Transverse colon (tissue), 4 donors: ENCODE measurements around the gene PAX5. TPM values are rescaled to one million over a fixed set of nuclear protein-coding genes. Genes with fewer than 3 reads are reported as not detected.
"Not testable (repeated sequence)": the region's sequence is repeated elsewhere in the genome, so short reads cannot be mapped to it uniquely, and the experiment has no call there.

ENCODE experiments used
- DNase-seq: peaks from one replicate; pipeline ENCODE4 v3.0.0-alpha.2; 2019
- H3K27ac ChIP-seq, 4 donors: fragments of 200-600 bp; sonication (generic); 2 replicates each; pipeline ENCODE4 v1.5.1; 2016 to 2018; ENCODE audit warnings: inconsistent platforms in 4 of 4
- H3K27me3 ChIP-seq: fragments of 200-600 bp; sonication (generic); 2 replicates; pipeline ENCODE4 v1.5.1; 2017; ENCODE audit warnings: inconsistent platforms
- H3K36me3 ChIP-seq, 4 donors: fragments of 200-600 bp; sonication (generic); 2 replicates each; pipeline ENCODE4 v1.5.1; 2017 to 2019; ENCODE audit warnings: inconsistent platforms in 4 of 4
- H3K4me1 ChIP-seq, 4 donors: fragments of 200-600 bp; sonication (generic); 2 replicates each; pipeline ENCODE4 v1.5.1; 2017 to 2020; ENCODE audit warnings: inconsistent platforms in 4 of 4
- H3K4me3 ChIP-seq, 4 donors: fragments of 200-600 bp; sonication (generic); 1 replicate in 1 of 4; 2 replicates in 3 of 4; pipeline versions ENCODE4 v1.5.1 to v1.6.1; 2017 to 2019; ENCODE audit warnings: inconsistent platforms in 4 of 4
- H3K9me3 ChIP-seq, 2 donors: fragments of 200-600 bp; sonication (generic); 2 replicates each; pipeline ENCODE4 v1.5.1; 2017 to 2019; ENCODE audit warnings: inconsistent platforms in 2 of 2
- EP300 ChIP-seq: sonication (generic); formaldehyde crosslinking; IDR thresholded peaks from one replicate; pipeline ENCODE4 v1.6.1; 2017; ENCODE audit warnings: antibody characterized with exemption, low read depth
- POLR2A ChIP-seq: fragments of 450-650 bp; IDR thresholded peaks from one replicate; pipeline ENCODE4 v1.6.1; 2016; ENCODE audit warnings: antibody characterized with exemption, mild to moderate bottlenecking, moderate library complexity
- POLR2AphosphoS5 ChIP-seq, 3 donors: sonication (generic); formaldehyde crosslinking; IDR thresholded peaks; one replicate each; pipeline ENCODE4 v1.6.1; 2016; ENCODE audit warnings: antibody characterized with exemption in 3 of 3
- WGBS, 2 donors: methylation state at CpG; one replicate each; pipeline ENCODE4 v1.1.5; 2018; ENCODE audit warnings: low coverage in 1 of 2; 5-methylcytosine and 5-hydroxymethylcytosine counted together
- in situ Hi-C, 4 donors: fragments of 200-750 bp; cut with MboI; loops; one replicate each; pipeline versions ENCODE4 v1.15.0 to v1.15.1; 2017; ENCODE audit warnings: low sequenced_read_pairs in 3 of 4, low pct_ligation_motif_present in 1 of 4, low pct_unique_long_range_greater_than_20kb in 1 of 4
- intact Hi-C: fragments of 100-400 bp; cut with DNase I; formaldehyde crosslinking; loops from one replicate; pipeline ENCODE4 v1.15.1; 2023; ENCODE audit warnings: low total_unique reads
- total RNA-seq, 4 donors: library from RNA; depleted of rRNA; stranded (reverse); fragments of >200 nt; gene quantifications; one replicate each; pipeline ENCODE4 v1.1.0, GENCODE V29; 2016
- TF ChIP-seq, protein P1 (sequence below), 5 experiments: fragments of 200-600 bp in 3 of 5; fragments of 450-650 bp in 2 of 5; sonication (generic) in 3 of 5; IDR thresholded peaks; 1 replicate in 2 of 5; 2 replicates in 3 of 5; pipeline ENCODE4 v1.5.1; 2016 to 2017; ENCODE audit warnings: antibody characterized with exemption in 5 of 5, inconsistent platforms in 3 of 5, mild to moderate bottlenecking in 2 of 5, moderate library complexity in 1 of 5

The PAX5 gene
- total RNA-seq, 4 donors from 2014 or later = 2.4 to 3.7 TPM; not detected in 2

DNA sequence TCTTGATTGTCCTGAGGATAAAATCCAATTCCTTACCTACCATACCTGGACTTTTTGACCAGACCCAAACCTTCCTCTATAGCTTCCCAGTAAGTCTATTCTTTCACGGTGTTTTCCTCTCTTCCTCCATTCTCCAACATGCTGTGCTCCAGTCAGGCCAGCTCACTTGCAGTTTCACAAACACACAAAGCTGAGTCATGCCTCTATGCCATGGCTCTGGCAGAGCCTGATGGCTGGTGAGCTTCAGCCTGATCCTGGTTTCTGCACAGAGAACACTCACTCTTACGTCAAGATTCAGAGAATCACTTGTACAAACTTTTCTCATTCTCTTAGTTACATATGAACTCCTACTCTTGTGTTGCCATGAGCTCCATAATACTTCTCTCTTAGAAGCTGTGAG, 27.7 kb upstream of the PAX5 start:
- Histone ChIP-seq H3K27me3 (peaks cover 51% of the 10 kb centered on the region), H3K9me3 (no peaks in the 10 kb centered on the region), H3K4me1 (no peaks in the 10 kb centered on the region), H3K4me3 (no peak overlapping the region), H3K27ac (no peak overlapping the region), H3K36me3 (no peaks in the 10 kb centered on the region)
- in situ Hi-C loops (no loop called here), intact Hi-C loops (loop anchor here (10.0 kb wide), 1 partner anchor 197 kb away; no protein-coding TSS in a partner anchor)
- DNase-seq = no peak
- 40 to 76% methylated on average over 1 to 2 of the region's 2 CpGs for WGBS, 2 donors
- TF ChIP-seq POLR2AphosphoS5 (IDR thresholded peaks at IDR 0.05) (no peak), EP300 (no peak), POLR2A (no peak)
- TF ChIP-seq, protein P1, sequence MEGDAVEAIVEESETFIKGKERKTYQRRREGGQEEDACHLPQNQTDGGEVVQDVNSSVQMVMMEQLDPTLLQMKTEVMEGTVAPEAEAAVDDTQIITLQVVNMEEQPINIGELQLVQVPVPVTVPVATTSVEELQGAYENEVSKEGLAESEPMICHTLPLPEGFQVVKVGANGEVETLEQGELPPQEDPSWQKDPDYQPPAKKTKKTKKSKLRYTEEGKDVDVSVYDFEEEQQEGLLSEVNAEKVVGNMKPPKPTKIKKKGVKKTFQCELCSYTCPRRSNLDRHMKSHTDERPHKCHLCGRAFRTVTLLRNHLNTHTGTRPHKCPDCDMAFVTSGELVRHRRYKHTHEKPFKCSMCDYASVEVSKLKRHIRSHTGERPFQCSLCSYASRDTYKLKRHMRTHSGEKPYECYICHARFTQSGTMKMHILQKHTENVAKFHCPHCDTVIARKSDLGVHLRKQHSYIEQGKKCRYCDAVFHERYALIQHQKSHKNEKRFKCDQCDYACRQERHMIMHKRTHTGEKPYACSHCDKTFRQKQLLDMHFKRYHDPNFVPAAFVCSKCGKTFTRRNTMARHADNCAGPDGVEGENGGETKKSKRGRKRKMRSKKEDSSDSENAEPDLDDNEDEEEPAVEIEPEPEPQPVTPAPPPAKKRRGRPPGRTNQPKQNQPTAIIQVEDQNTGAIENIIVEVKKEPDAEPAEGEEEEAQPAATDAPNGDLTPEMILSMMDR (IDR thresholded peaks at IDR 0.05) = no peak

DNA sequence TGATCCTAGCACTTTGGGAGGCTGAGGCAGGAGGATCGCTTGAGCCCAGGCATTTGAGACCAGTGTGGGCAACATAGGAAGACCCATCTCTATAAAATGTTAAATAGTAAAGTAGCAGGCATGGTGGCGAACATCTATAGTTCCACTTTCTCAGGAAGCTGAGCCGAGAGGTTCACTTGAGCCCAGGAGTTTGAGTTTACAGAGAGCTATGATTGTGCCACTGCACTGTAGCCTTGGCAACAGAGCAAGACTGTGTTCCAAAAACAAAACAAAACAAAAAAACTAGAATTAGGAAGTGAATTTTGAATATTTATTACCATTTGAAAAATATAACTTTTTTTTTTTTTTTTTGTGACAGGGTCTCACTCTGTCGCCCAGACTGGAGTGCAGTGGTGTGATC, 26.8 kb upstream of the PAX5 start:
- WGBS, 2 donors = 71 to 72% methylated on average over 3 to 4 of the region's 4 CpGs
- Histone ChIP-seq H3K27ac (no peak overlapping the region), H3K9me3 (no peaks in the 10 kb centered on the region), H3K27me3 (peaks cover 51% of the 10 kb centered on the region), H3K4me3 (no peak overlapping the region), H3K36me3 (no peaks in the 10 kb centered on the region), H3K4me1 (no peaks in the 10 kb centered on the region)
- DNase-seq = no peak
- intact Hi-C loops (loop anchor here (10.0 kb wide), 1 partner anchor 196 kb away; no protein-coding TSS in a partner anchor), in situ Hi-C loops (no loop called here)
- TF ChIP-seq EP300 (no peak), POLR2A (no peak), POLR2AphosphoS5 (IDR thresholded peaks at IDR 0.05) (no peak)
- TF ChIP-seq, protein P1 (IDR thresholded peaks at IDR 0.05) = no peak

DNA sequence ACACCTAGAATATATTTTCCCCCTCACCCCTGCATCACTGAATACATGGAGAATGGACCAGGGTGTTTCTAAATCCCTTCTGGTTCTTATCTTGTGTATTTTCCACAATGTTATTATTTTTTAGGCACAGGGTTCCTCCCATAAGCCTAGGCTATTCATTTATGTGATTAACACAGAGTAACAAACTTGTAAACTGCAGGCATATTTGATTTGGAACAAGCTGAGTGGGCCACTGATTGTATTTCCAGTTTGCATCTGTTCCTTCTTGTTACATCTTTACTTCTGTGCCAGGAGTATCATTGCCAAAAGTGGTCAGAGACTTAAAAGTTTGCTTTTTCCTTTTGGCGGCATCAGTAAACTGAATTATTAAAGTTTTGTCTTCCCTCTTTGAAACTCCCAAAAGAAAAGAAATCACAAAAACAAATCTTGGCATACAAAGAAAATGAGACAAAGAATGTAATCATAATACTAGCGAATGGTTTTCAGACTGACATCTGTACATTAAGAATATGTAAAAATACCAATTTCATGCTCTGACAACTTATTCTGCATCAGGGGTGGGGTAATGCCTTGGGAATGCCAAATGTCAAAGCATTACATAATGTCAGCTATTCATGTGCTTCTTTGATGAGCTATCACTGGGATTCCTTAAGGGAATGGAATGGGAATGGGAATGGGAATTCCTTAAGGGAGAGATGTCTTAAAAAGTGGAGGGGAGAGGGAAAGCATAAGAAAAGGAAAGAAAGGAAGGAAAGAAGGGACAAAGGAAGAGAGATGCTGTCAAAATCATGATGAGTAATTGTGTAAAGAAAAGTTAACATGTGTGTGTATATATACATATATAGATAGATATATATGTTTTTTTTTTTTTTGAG, 22.2 kb upstream of the PAX5 start:
- TF ChIP-seq, protein P1 (IDR thresholded peaks at IDR 0.05) = no peak
- no peak for TF ChIP-seq POLR2AphosphoS5 (IDR thresholded peaks at IDR 0.05)
- no peak for TF ChIP-seq EP300
- no peak for TF ChIP-seq POLR2A
- in situ Hi-C loops = no loop called here
- no peak overlapping the region for H3K4me3 ChIP-seq
- intact Hi-C loops = no loop called here
- no peaks in the 10 kb centered on the region for H3K4me1 ChIP-seq
- WGBS, 2 donors = 88 to 92% methylated on average over 2 of the region's 2 CpGs
- no peaks in the 10 kb centered on the region for H3K36me3 ChIP-seq
- DNase-seq = no peak
- no peaks in the 10 kb centered on the region for H3K9me3 ChIP-seq
- no peak overlapping the region for H3K27ac ChIP-seq
- H3K27me3 ChIP-seq = peaks cover 58% of the 10 kb centered on the region

DNA sequence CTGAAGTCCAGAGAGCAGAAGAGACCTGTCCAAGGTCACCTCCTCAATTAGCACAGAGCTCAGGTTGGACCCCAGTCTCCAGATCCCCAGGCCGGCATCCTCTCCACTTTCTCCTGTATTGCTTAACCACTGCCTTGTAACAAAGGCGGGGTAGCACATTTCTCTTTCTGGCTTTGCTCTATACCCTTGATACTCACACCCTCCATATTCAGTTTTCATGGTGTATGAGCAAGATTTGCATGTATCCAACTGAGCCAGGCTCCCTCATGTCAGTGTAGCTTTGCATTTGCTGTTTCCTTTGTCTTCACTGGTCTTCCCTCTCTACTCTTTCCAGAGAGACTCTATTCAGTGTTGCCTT, 20.3 kb upstream of the PAX5 start:
- DNase-seq, H3K4me1 ChIP-seq, H3K9me3 ChIP-seq, in situ Hi-C loops, intact Hi-C loops, H3K4me3 ChIP-seq, H3K36me3 ChIP-seq, H3K27ac ChIP-seq: not testable (repeated sequence)
- 44 to 80% methylated on average over 1 to 2 of the region's 2 CpGs for WGBS, 2 donors
- H3K27me3 ChIP-seq = peaks cover 71% of the 10 kb centered on the region
